ENCODE measurements around the gene MRPL19. TPM values are rescaled to one million over a fixed set of nuclear protein-coding genes. Genes with fewer than 3 reads are reported as not detected.

Gene MRPL19
- total RNA-seq, 1 donor from 2014 or later = 34.1 TPM

DNA sequence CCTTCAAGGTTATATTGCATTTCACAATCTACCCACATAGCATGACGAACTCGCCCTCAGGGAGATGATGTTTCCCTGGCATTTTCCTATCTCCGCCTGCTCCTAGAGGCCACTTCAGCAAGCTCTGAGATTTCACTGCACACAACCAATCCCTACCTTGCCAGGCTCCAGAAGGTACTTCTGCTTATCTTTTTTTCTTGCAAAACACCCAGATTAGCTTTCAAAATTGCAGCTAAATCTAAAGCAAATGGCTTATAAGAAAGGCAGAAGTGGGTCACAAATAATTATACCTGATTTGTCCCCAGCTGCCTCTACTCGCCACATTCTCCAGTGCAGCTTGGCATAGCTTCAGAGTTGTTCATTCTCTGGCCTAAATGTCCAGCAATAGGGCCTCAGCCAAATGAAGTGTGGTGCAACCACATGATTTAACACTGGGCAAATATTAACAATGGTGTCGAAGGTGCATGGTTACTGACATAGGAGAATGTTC is 32.4 kb upstream of the MRPL19 start:
- Histone ChIP-seq H3K9me3 (no peaks in the 10 kb centered on the region), H3K4me1 (no peaks in the 10 kb centered on the region), H3K4me3 (no peak overlapping the region), H3K27ac (no peak overlapping the region), H3K36me3 (no peaks in the 10 kb centered on the region), H3K27me3 (no peaks in the 10 kb centered on the region)
- no peak for DNase-seq (ENCODE audit: extremely low spot score in 2 of 2)
- no peak for TF ChIP-seq POLR2A (IDR thresholded peaks at IDR 0.05)
- TF ChIP-seq, protein P1, sequence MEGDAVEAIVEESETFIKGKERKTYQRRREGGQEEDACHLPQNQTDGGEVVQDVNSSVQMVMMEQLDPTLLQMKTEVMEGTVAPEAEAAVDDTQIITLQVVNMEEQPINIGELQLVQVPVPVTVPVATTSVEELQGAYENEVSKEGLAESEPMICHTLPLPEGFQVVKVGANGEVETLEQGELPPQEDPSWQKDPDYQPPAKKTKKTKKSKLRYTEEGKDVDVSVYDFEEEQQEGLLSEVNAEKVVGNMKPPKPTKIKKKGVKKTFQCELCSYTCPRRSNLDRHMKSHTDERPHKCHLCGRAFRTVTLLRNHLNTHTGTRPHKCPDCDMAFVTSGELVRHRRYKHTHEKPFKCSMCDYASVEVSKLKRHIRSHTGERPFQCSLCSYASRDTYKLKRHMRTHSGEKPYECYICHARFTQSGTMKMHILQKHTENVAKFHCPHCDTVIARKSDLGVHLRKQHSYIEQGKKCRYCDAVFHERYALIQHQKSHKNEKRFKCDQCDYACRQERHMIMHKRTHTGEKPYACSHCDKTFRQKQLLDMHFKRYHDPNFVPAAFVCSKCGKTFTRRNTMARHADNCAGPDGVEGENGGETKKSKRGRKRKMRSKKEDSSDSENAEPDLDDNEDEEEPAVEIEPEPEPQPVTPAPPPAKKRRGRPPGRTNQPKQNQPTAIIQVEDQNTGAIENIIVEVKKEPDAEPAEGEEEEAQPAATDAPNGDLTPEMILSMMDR (IDR thresholded peaks at IDR 0.05) = no peak
- no peak for TF ChIP-seq POLR2AphosphoS5 (IDR thresholded peaks at IDR 0.05; ENCODE audit: insufficient read depth in 1 of 2, low read depth in 1 of 2)
- intact Hi-C loops (cut with DNase I) = no loop called here

DNA sequence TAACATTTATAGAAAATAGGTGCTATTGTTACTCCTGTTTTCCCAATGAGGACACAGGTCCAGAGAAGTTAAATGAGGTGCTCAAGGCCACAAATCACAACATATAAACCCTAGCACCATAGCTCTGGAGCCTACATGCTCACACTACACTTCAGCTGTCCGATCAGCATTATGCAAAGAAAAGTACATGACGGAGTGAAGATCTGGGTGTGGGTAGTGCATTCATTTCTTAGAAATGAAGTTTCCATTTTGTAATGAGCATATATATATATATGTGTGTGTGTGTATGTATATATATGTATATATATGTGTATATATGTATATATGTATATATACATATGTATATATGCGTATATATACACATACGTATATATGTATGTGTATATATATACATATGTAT is 30.2 kb upstream of the MRPL19 start:
- intact Hi-C loops (cut with DNase I) = no loop called here
- H3K36me3 ChIP-seq = no peaks in the 10 kb centered on the region
- H3K9me3 ChIP-seq = no peaks in the 10 kb centered on the region
- no peaks in the 10 kb centered on the region for H3K27me3 ChIP-seq
- H3K4me1 ChIP-seq = no peaks in the 10 kb centered on the region
- no peak overlapping the region for H3K27ac ChIP-seq
- no peak overlapping the region for H3K4me3 ChIP-seq
- TF ChIP-seq POLR2A (IDR thresholded peaks at IDR 0.05) (no peak), POLR2AphosphoS5 (IDR thresholded peaks at IDR 0.05; ENCODE audit: insufficient read depth in 1 of 2, low read depth in 1 of 2) (no peak)
- TF ChIP-seq, protein P1 (IDR thresholded peaks at IDR 0.05) = no peak
- DNase-seq (ENCODE audit: extremely low spot score in 2 of 2) = no peak

DNA sequence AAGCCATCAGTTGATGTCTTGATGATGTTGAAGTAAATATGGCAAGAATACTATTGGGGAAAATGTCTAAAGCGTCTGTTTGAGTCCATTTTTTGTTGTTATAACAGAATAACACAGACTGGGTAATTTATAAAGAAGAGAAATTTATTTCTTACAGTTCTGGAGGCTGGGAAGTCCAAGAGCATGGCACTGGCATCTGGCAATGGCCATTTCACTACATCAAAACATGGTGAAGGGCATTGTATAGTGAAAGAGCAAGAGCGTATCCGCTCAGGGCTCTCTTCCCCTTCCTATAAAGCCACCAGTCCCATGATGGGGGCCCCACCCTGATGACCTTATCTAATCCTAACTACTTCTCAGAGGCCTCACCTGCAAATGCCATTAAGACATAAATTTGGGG is 29.6 kb upstream of the MRPL19 start:
- Histone ChIP-seq H3K4me1 (no peaks in the 10 kb centered on the region), H3K27ac (no peak overlapping the region), H3K4me3 (no peak overlapping the region), H3K36me3 (no peaks in the 10 kb centered on the region), H3K9me3 (no peaks in the 10 kb centered on the region), H3K27me3 (no peaks in the 10 kb centered on the region)
- DNase-seq (ENCODE audit: extremely low spot score in 2 of 2) = no peak
- TF ChIP-seq, protein P1 (IDR thresholded peaks at IDR 0.05) = no peak
- no peak for TF ChIP-seq POLR2AphosphoS5 (IDR thresholded peaks at IDR 0.05; ENCODE audit: insufficient read depth in 1 of 2, low read depth in 1 of 2)
- intact Hi-C loops (cut with DNase I) = no loop called here

DNA sequence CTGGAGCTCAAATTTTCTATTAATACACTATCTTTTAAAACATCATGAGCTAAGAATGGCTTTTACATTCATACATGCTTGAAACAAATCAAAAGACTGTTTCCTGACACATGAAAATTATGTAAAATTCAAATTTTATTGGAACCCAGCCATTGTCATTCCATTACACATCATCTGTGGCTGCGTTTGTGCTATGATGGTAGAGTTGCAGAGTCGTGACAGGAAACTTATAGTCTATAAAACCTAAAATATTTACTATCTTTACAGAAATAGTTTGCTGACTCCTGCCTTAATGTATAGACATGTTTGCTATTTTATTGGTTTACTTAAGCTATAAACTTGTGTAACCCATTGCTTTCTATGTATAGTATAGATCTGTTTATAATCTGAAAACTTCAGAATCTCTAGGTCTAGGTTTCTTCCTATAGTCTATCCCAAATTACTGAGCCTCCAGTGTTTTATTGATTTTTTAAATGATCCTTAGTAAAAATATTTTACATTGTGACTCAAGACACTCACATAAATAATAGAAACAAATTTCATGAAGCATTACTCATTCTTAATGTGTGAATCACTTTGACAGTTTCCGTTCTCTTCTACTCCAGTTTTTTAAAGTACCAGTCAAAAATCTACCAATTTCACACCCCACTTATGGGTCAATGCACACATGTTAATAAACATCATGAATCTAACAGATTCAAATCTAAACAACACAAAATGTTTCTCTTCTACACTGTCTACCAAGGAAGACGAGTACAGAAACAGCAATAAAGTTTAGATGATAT is 26.4 kb upstream of the MRPL19 start:
- Histone ChIP-seq H3K36me3 (no peaks in the 10 kb centered on the region), H3K4me1 (no peaks in the 10 kb centered on the region), H3K27me3 (no peaks in the 10 kb centered on the region), H3K4me3 (no peak overlapping the region), H3K27ac (no peak overlapping the region), H3K9me3 (no peaks in the 10 kb centered on the region)
- TF ChIP-seq, protein P1 (IDR thresholded peaks at IDR 0.05) = no peak
- TF ChIP-seq POLR2A (IDR thresholded peaks at IDR 0.05) (no peak), POLR2AphosphoS5 (IDR thresholded peaks at IDR 0.05; ENCODE audit: insufficient read depth in 1 of 2, low read depth in 1 of 2) (no peak)
- intact Hi-C loops (cut with DNase I) = no loop called here
- no peak for DNase-seq (ENCODE audit: extremely low spot score in 2 of 2)

DNA sequence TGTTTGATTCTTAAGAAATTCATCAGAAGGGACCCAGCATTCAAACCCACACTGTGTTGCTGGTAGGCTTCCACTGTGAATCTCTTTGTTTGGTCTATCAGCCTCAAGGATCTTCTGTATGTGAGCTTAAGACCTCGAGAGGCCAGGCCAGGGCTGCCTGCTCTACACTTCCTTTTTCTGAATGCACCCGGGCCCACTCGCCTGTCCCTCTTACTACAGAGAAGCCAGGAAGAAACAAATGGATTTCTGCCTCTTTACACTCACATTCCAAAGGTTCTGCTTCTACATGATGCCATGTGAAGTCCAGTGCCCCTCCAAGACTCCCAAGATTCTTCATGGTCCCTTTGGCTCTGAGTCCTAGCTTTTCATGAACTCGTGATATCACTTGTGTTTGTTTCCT is 25.4 kb upstream of the MRPL19 start:
- TF ChIP-seq, protein P1 (IDR thresholded peaks at IDR 0.05) = no peak
- no peak for TF ChIP-seq POLR2A (IDR thresholded peaks at IDR 0.05)
- no peak for TF ChIP-seq POLR2AphosphoS5 (IDR thresholded peaks at IDR 0.05; ENCODE audit: insufficient read depth in 1 of 2, low read depth in 1 of 2)
- Histone ChIP-seq H3K27me3 (no peaks in the 10 kb centered on the region), H3K9me3 (no peaks in the 10 kb centered on the region), H3K4me3 (no peak overlapping the region), H3K4me1 (no peaks in the 10 kb centered on the region), H3K27ac (no peak overlapping the region), H3K36me3 (no peaks in the 10 kb centered on the region)
- no peak for DNase-seq (ENCODE audit: extremely low spot score in 2 of 2)
- intact Hi-C loops (cut with DNase I) = no loop called here
